ENCODE results near the gene TRPC1.

GRCh38 chr3:142746646-142747045 lies 22.8 kb downstream of the TRPC1 start:
- TF ChIP-seq CTCF (IDR thresholded peaks at IDR 0.05) (no peak), POLR2A (IDR thresholded peaks at IDR 0.05) (no peak)
